Mesendoderm (in vitro differentiated cells): Measurements from ENCODE around the gene NR3C2.

Source experiments
- DNase-seq: peaks from one replicate; pipeline ENCODE4 v3.0.0; 2013
- H2AK5ac ChIP-seq: 2 replicates; pipeline ENCODE4 v1.6.1; 2013; ENCODE audit warnings: low read length, inconsistent platforms
- H2BK120ac ChIP-seq: 2 replicates; pipeline ENCODE4 v1.6.1; 2013; ENCODE audit warnings: low read depth, mild to moderate bottlenecking, low read length, moderate library complexity, mixed read lengths
- H2BK15ac ChIP-seq: replicated peaks from 2 replicates; pipeline ENCODE4 v1.6.1; 2013; ENCODE audit warnings: low read depth, mild to moderate bottlenecking, moderate library complexity
- H2BK5ac ChIP-seq: 2 replicates; pipeline ENCODE4 v1.6.1; 2013; ENCODE audit warnings: low read length, inconsistent platforms
- H3K18ac ChIP-seq: 2 replicates; pipeline ENCODE4 v1.6.1; 2013; ENCODE audit warnings: mild to moderate bottlenecking, low read length, mixed read lengths
- H3K23ac ChIP-seq: one replicate; pipeline ENCODE4 v1.6.1; 2013; ENCODE audit warnings: low read length
- H3K27ac ChIP-seq: 2 replicates; pipeline ENCODE4 v1.5.1; 2013; ENCODE audit warnings: low read depth, mild to moderate bottlenecking, inconsistent platforms, low read length, moderate library complexity
- H3K27me3 ChIP-seq: 2 replicates; pipeline ENCODE4 v1.6.1; 2013; ENCODE audit warnings: low read length, control low read depth, mild to moderate bottlenecking, inconsistent platforms; ENCODE audit not compliant: insufficient read depth, poor library complexity
- H3K36me3 ChIP-seq: 2 replicates; pipeline ENCODE4 v1.6.1; 2013; ENCODE audit warnings: low read length, inconsistent platforms; ENCODE audit not compliant: control insufficient read depth, insufficient read depth
- H3K4ac ChIP-seq: one replicate; pipeline ENCODE4 v1.6.1; 2013; ENCODE audit warnings: low read depth, mild to moderate bottlenecking, low read length, moderate library complexity
- H3K4me1 ChIP-seq: 2 replicates; pipeline ENCODE4 v1.6.1; 2013; ENCODE audit warnings: low read depth, low read length, inconsistent platforms; ENCODE audit not compliant: control insufficient read depth
- H3K4me2 ChIP-seq: 2 replicates; pipeline ENCODE4 v1.6.1; 2013; ENCODE audit warnings: low read length
- H3K4me3 ChIP-seq: 2 replicates; pipeline ENCODE4 v1.5.1; 2013; ENCODE audit warnings: mild to moderate bottlenecking, low read length
- H3K56ac ChIP-seq: one replicate; pipeline ENCODE4 v1.6.1; 2013; ENCODE audit warnings: low read length
- H3K79me1 ChIP-seq: 2 replicates; pipeline ENCODE4 v1.6.1; 2013; ENCODE audit warnings: low read length, inconsistent platforms
- H3K79me2 ChIP-seq: 2 replicates; pipeline ENCODE4 v1.6.1; 2013; ENCODE audit warnings: mild to moderate bottlenecking, low read length; ENCODE audit not compliant: control insufficient read depth, insufficient read depth
- H3K9ac ChIP-seq: 2 replicates; pipeline ENCODE4 v1.6.1; 2013; ENCODE audit warnings: low read length, inconsistent platforms
- H4K5ac ChIP-seq: one replicate; pipeline ENCODE4 v1.6.1; 2013; ENCODE audit warnings: low read length
- H4K8ac ChIP-seq: one replicate; pipeline ENCODE4 v1.6.1; 2013; ENCODE audit warnings: low read depth, mild to moderate bottlenecking, control low read depth, low read length, moderate library complexity
- WGBS: extraction: QIAGEN DNeasy Blood & Tissue Kit; methylation state at CpG from one replicate; pipeline ENCODE4 v1.1.7; 2013; ENCODE audit warnings: low lambda C conversion rate, missing lambda C conversion rate; ENCODE audit not compliant: insufficient coverage; ENCODE audit errors: extremely low coverage; 5-methylcytosine and 5-hydroxymethylcytosine counted together

Gene NR3C2

DNA sequence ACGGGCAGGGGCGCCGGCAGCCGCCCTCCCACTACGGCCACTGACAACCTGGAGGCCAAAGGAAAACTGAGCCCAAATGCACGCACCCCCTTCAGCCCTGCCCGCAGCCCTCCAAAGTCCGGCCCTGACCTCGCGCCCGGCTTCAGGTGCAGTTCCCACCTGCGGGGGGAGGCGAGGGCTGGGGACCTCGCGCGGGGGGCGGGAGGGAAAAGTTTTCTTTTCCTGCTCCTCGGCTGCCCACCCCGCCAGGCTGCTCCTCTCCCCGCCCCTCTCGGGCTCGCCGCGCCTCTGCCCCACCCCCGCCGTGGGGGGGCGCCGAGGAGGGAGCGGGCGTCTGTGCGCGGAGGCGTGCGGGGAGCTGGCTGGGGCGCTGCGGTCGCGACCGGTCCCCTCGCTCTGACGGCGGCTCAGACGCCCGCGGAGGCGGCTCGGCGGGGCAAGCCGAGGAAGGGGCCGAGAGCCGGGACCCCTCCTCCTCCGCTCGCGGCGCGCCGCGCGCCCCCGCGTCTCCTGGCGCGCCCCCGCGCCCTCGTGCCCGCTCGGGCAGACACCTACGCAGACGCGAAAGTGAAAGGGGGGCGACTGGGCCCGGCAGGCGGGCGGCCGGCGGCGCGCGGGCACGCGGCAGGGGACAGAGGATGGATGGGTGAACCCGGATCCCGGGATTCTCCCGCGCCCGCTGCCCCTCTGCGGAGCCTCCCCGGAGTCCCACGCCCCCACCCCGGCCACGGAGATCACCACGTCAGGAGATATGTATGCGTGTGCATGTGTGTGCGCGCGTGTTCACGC, 3.1 kb upstream of the NR3C2 start:
- Histone ChIP-seq H3K4me1 (no peaks in the 10 kb centered on the region), H3K27ac (no peak overlapping the region), H3K4ac (no peak overlapping the region), H3K18ac (no peak overlapping the region), H2AK5ac (no peak overlapping the region), H3K9ac (peak overlapping the region; percentile 18), H3K79me1 (no peaks in the 10 kb centered on the region), H3K27me3 (peaks cover 10% of the 10 kb centered on the region), H3K79me2 (no peaks in the 10 kb centered on the region), H3K4me3 (peak overlapping the region; percentile 36), H2BK120ac (no peak overlapping the region), H2BK15ac (no peak overlapping the region), H4K8ac (no peak overlapping the region), H3K4me2 (peak overlapping the region; percentile 83), H3K23ac (no peak overlapping the region), H4K5ac (no peak overlapping the region), H3K36me3 (no peaks in the 10 kb centered on the region), H3K56ac (peak overlapping the region; percentile 62), H2BK5ac (no peak overlapping the region)
- no CpG with 5 or more reads among the region's 98 CpGs for WGBS
- peak; percentile 44 for DNase-seq

DNA sequence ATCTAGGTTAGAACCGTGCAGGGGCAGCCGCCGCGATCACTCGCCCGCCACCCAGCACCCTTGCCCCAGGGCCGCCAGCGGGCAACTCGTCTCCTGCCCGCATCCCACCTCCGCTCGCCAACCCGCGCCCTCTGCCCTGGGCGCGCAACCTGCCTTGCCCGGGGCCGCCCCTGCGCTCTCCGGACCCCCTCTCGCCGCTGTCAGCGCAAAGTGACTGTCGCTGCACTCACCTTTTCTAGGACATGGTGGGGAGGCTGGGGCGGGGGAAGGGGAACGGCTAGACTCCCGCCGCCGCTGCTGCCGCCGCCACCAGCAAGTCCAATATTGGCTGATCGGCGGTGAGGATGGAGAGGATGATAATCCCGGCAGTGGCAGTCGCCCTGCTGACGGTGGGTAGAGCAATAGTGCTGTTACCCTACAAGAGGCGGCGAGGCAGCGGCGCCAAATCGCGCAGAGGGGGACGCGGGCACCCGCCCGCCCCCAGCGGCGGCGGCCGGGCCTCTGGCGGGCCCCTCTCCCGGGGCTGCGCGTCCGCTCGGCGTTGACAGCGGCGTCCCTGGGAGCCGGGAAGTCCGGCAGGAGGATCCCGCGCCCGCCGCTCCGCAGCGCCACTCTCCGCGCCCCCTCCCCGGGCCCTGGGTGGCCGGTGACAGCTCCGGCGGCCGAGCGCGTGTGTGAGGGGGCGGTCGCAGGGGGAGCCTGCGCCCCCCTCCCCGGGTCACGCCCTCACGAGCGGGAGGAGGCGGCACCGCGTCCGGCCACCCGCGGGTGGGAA, 2.3 kb upstream of the NR3C2 start:
- no peak overlapping the region for H2BK15ac ChIP-seq
- no peak overlapping the region for H2BK120ac ChIP-seq
- H3K9ac ChIP-seq: peak overlapping the region; percentile 27
- H3K18ac ChIP-seq: no peak overlapping the region
- H3K27me3 ChIP-seq: peaks cover 10% of the 10 kb centered on the region
- H3K79me1 ChIP-seq: no peaks in the 10 kb centered on the region
- DNase-seq: peak; percentile 66
- H4K5ac ChIP-seq: no peak overlapping the region
- H3K4me2 ChIP-seq: peak overlapping the region; percentile 83
- H3K4ac ChIP-seq: no peak overlapping the region
- no peak overlapping the region for H2BK5ac ChIP-seq
- no CpG with 5 or more reads among the region's 89 CpGs for WGBS
- no peak overlapping the region for H4K8ac ChIP-seq
- no peaks in the 10 kb centered on the region for H3K79me2 ChIP-seq
- peak overlapping the region; percentile 42 for H3K56ac ChIP-seq
- H3K4me3 ChIP-seq: peak overlapping the region; percentile 39
- no peak overlapping the region for H3K23ac ChIP-seq
- no peaks in the 10 kb centered on the region for H3K4me1 ChIP-seq
- H2AK5ac ChIP-seq: no peak overlapping the region
- no peaks in the 10 kb centered on the region for H3K36me3 ChIP-seq
- H3K27ac ChIP-seq: no peak overlapping the region

DNA sequence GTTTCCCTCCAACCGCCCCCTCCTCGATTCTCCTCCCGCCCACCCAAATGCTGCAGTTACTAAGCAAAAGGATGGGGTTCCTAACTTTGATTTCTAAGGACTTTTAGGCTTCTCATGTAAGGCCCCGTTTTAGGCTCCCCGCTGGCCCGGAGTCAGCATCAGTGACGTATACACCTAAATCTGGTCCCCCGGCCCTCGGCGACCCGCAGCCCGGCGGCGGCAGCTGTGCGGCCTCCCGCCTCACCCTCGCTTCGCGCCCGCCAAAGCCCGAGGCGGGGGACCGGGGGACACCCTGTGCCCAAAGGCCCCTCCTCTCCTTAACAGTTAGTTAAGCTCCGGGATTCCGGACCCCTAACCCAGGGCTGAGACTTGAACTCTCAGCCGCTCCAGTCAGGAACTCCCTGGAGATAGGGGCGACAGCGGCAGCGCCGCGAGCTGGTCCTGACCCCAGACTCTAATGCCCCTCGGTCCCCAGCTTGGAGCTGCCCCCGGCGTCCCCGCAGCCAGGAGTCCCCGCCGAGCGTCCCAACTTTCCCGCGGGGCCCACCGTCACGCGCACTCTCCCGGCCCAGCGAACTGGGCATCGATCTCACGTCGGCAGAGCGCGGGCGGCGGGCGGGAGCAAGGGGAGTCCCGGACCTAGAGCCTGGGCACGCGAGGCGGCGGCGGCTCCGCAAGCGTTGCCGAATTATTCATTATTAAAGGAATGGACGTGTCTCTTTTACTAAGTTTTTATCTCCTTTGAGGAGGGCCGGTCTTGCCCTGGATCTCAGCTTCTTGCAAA, 1.5 kb upstream of the NR3C2 start:
- H3K4me2 ChIP-seq: peak overlapping the region; percentile 83

DNA sequence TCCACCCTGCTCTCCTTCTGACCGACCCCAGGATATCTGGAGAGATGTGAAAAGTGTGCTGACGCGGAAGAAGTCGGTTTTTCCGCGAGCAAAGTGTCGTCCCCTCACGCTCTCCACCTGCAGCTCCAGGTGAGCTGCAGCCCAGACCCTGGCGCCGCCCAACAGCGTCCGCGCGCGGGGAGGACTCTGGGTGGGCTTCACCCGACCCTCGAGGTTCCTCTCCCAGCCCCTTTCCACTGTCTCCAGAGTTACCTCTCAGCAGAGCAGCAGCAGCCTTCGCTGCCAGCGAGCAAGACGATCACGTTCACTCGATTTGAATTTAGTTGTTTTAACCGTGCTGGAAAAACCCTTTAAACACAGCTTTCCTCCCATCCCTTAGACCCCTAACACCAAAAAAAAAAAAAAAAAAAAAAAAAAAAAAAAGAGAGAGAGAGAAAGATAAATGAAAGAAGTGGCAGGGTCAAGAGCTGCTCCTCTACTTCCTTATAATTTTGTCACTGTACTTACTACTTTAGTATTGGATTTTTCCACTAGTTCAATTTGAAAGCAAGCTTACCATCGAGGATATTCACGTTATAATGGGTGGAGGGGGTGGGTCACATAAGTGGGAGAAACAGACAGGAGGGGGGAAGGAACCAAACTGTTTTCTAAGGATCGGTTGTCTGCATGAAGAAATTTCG, 758 bp upstream of the NR3C2 start:
- Histone ChIP-seq H2BK15ac (no peak overlapping the region), H3K18ac (no peak overlapping the region), H2BK120ac (no peak overlapping the region), H2BK5ac (no peak overlapping the region), H3K27ac (no peak overlapping the region), H3K56ac (peak overlapping the region; percentile 82), H3K79me1 (no peaks in the 10 kb centered on the region), H4K5ac (no peak overlapping the region), H3K4ac (no peak overlapping the region), H3K4me3 (peak overlapping the region; percentile 77), H3K4me2 (peak overlapping the region; percentile 99), H3K27me3 (peaks cover 10% of the 10 kb centered on the region), H3K9ac (peak overlapping the region; percentile 70), H4K8ac (no peak overlapping the region), H3K23ac (no peak overlapping the region), H3K79me2 (no peaks in the 10 kb centered on the region), H3K36me3 (no peaks in the 10 kb centered on the region), H3K4me1 (no peaks in the 10 kb centered on the region), H2AK5ac (no peak overlapping the region)
- no peak for DNase-seq
- WGBS: no CpG with 5 or more reads among the region's 27 CpGs

More for the DNA sequence above, 1.5 kb upstream of the NR3C2 start:
- no peaks in the 10 kb centered on the region for H3K36me3 ChIP-seq
- H3K79me2 ChIP-seq: no peaks in the 10 kb centered on the region
- H3K27me3 ChIP-seq: peaks cover 10% of the 10 kb centered on the region
- H2BK5ac ChIP-seq: no peak overlapping the region
- H3K23ac ChIP-seq: no peak overlapping the region
- DNase-seq: peak; percentile 6
- H3K18ac ChIP-seq: no peak overlapping the region
- peak overlapping the region; percentile 39 for H3K4me3 ChIP-seq
- no peak overlapping the region for H2BK15ac ChIP-seq
- H3K27ac ChIP-seq: no peak overlapping the region
- H4K5ac ChIP-seq: no peak overlapping the region
- H3K9ac ChIP-seq: peak overlapping the region; percentile 27
- H2BK120ac ChIP-seq: no peak overlapping the region
- H4K8ac ChIP-seq: no peak overlapping the region
- H3K4me1 ChIP-seq: no peaks in the 10 kb centered on the region
- H3K56ac ChIP-seq: peak overlapping the region; percentile 42
- no CpG with 5 or more reads among the region's 64 CpGs for WGBS
- H3K4ac ChIP-seq: no peak overlapping the region
- no peaks in the 10 kb centered on the region for H3K79me1 ChIP-seq
- H2AK5ac ChIP-seq: no peak overlapping the region

DNA sequence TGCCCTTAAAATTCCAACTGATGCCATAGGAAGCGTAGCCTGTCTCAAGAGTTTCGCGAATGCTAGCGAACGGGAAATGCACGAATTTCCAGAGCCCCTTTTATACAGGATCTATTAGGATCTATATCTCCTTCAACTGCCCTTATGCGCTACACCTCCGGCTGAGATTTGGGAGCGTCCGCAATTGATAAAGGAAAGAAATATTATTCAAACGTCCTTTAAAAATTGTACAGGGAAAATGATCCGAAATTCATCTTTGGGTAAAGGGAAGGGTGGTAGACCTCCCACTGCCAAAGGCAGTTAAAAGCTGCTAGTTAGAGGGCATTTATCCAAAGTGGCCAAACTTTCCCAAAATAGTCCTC, 609 bp downstream of the NR3C2 start:
- H3K36me3 ChIP-seq: no peaks in the 10 kb centered on the region
- H3K79me2 ChIP-seq: no peaks in the 10 kb centered on the region
- H2BK120ac ChIP-seq: no peak overlapping the region
- no peak for DNase-seq
- H3K27me3 ChIP-seq: peaks cover 10% of the 10 kb centered on the region
- H3K4ac ChIP-seq: no peak overlapping the region
- peak overlapping the region; percentile 64 for H3K56ac ChIP-seq
- H3K79me1 ChIP-seq: no peaks in the 10 kb centered on the region
- peak overlapping the region; percentile 61 for H3K9ac ChIP-seq
- H3K4me2 ChIP-seq: peak overlapping the region; percentile 93
- no peak overlapping the region for H2AK5ac ChIP-seq
- no peak overlapping the region for H4K8ac ChIP-seq
- H3K4me1 ChIP-seq: no peaks in the 10 kb centered on the region
- H4K5ac ChIP-seq: no peak overlapping the region
- H3K23ac ChIP-seq: no peak overlapping the region
- no peak overlapping the region for H3K27ac ChIP-seq
- no CpG with 5 or more reads among the region's 12 CpGs for WGBS
- H3K4me3 ChIP-seq: peak overlapping the region; percentile 70
- no peak overlapping the region for H2BK5ac ChIP-seq
- H2BK15ac ChIP-seq: no peak overlapping the region
- H3K18ac ChIP-seq: no peak overlapping the region
